HG03439 (cell line): ENCODE data around the gene XKR7.
A peak's percentile ranks its signal among the peaks of the same experiment; 100 is the strongest.
"Not testable (repeated sequence)": the region's sequence is repeated elsewhere in the genome, so short reads cannot be mapped to it uniquely, and the experiment has no call there.

Experiments
- ATAC-seq: cut with Tn5 transposase; IDR thresholded peaks from one replicate; pipeline ENCODE4 v1.9.1; 2021; ENCODE audit warnings: mild to moderate bottlenecking, moderate library complexity; ENCODE audit not compliant: unreplicated experiment

Gene XKR7, protein sequence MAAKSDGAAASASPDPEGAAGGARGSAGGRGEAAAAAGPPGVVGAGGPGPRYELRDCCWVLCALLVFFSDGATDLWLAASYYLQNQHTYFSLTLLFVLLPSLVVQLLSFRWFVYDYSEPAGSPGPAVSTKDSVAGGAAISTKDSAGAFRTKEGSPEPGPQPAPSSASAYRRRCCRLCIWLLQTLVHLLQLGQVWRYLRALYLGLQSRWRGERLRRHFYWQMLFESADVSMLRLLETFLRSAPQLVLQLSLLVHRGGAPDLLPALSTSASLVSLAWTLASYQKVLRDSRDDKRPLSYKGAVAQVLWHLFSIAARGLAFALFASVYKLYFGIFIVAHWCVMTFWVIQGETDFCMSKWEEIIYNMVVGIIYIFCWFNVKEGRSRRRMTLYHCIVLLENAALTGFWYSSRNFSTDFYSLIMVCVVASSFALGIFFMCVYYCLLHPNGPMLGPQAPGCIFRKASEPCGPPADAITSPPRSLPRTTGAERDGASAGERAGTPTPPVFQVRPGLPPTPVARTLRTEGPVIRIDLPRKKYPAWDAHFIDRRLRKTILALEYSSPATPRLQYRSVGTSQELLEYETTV

DNA sequence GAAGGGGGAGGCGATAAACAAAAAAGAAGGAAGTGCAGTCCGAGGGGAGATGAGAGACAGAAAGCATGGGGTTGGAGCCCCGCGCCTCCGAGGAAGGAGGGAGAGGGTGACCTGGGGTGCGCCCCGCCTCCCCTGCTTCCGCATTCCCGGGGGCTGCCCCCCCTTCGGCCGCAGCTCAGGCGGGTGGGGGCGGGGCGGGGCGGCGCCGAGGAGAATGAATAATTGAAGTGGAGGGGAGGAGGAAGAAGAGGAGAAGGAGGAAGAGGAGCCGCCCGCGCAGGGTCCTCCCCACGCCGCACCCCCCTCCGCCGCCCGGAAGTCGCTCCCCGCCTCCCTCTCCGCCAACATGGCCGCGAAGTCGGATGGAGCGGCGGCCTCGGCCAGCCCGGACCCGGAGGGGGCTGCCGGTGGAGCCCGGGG is at the start of gene XKR7:
TSS of gene XKR7 (plus strand) at position 322 of the 420 bp plus-strand sequence. CDS start at position 347, 25 bp downstream.
- ATAC-seq, result no peak

DNA sequence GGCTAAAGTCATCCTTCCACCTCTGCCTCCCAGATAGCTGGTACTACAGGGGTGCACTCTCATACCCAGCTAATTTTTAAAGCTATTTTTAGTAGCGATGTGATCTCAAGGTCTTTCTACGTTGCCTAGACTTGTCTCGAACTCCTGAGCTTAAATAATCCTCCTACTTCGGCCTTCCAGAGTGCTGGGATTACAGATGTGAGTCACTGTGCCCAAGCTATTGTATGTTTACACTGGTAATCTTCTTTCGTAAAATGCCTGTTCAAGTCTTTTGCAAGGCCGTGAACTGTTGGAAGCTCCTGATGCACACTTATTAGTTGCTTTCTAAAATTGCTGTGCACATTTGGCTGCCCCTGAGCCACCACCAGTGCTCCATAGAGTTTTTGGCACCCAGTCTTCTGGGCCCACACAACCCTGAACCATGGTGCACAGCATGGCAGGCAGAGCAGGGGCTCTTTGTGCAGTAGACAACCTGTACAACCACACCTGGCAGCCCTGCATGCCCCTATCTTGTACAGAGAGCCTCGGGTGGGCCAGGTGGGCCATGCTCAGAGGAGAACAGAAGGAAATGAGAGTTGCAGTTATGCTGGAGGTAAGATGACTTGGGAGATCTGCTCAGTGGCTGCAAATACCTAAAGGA is 49.4 kb upstream of the XKR7 start:
- no peak for ATAC-seq

DNA sequence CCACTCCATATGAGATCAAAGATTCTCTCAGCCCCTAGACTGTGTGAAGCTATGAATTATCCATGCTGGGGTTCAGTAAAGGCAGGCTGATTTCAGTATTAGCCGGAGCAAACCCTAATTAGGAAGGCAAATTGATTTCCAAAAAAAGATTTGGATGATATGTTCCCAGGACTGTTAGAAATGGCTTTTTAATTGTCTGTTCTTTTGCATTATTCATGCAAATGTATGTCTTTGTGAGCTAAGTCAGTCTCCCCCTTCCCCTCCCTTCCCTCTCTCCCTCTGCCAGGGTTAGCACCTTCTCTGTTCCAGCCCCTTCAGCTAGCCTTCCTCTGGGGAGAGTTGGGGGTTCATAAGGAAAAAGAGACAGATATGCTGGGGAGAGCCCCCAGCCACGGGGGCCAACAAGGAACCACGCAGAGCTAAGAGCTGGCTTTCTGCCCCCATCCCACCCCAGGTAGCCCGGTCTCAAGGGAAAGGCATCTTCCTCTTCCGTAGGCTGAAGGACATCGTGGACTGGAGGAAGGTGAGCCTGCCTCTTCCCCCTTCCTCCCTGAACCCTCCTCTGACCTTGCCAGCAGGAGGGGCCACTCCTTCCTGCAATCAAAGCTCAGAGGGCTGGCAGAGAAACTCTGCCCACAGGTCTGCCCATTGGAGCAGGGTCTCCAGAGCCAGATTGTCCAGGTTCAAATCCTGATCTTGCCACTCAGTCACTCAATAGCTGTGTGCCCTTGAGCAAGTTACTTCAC is 48.4 kb upstream of the XKR7 start:
- no peak for ATAC-seq

DNA sequence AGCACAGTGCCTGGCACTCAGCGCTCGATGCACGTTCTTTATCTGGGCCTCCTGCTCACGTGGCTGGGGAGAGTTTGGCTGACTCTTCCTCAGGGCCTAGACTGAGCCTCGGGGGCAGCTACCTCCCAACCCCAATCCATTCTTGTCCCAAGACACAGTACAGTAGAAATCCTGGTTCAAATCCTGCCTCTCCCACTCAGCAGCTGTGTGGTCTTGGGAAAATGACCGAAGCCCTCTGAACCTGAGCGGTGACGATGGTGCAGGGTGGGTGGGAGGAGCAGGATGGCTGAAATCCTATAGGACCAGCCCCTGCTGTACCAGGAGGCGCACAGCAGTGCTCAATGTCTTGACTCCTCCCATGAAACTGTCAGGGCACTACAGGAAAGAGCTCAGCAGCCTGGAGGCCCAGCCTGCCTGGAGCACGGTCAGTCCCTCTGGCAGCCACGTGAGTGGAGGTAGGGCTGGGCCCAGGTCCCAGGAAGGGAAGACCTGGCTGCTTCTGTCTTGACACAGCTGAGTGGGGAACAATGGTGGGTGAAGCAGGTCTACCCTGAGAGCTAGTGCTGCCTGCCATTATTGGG is 47.6 kb upstream of the XKR7 start:
- no peak for ATAC-seq

DNA sequence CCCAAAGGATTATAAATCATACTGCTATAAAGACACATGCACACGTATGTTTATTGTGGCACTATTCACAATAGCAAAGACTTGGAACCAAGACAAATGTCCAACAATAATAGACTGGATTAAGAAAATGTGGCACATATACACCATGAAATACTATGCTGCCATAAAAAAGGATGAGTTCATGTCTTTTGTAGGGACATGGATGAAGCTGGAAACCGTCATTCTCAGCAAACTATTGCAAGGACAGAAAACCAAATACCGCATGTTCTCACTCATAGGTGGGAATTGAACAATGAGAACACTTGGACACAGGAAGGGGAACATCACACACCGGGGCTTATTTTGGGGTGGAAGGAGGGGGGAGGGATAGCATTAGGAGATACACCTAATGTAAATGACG is 46.5 kb upstream of the XKR7 start:
- not testable (repeated sequence) for ATAC-seq

DNA sequence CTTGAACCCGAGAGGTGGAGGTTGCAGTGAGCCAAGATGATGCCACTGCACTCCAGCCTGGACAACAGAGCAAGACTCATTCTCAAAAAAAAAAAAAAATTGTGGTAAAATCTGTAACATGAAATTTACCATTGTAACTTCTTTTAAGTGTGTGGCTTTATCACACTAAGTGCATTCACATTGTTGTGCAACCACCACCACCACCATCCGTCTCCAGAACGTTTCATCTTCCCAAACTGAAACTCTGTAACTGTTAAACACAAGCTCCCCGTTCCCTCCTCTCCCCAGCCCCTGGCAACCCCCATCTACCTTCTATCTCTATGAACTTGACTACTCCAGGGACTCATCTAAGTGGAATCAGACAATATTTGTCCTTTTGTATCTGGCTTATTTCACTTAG is 45.8 kb upstream of the XKR7 start:
- ATAC-seq, result no peak

DNA sequence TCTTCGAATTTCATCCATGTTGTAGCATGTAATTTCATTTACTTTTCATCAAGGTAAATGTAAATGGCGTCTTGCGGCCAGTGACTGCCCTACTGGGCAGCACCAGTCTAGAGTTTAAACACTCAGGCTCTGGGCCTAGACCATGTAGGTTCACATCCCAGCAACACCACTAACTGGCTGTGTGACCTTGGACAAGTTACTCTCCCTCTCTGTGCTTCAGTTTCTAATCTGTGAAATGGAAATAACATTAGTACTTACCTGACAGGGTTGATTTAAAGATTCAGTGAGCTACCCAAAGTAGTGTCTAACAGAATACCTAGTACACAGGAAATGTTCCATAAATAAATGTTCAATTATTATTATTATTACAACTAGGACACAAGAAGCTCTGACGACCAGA is 45.4 kb upstream of the XKR7 start:
- ATAC-seq, result no peak

DNA sequence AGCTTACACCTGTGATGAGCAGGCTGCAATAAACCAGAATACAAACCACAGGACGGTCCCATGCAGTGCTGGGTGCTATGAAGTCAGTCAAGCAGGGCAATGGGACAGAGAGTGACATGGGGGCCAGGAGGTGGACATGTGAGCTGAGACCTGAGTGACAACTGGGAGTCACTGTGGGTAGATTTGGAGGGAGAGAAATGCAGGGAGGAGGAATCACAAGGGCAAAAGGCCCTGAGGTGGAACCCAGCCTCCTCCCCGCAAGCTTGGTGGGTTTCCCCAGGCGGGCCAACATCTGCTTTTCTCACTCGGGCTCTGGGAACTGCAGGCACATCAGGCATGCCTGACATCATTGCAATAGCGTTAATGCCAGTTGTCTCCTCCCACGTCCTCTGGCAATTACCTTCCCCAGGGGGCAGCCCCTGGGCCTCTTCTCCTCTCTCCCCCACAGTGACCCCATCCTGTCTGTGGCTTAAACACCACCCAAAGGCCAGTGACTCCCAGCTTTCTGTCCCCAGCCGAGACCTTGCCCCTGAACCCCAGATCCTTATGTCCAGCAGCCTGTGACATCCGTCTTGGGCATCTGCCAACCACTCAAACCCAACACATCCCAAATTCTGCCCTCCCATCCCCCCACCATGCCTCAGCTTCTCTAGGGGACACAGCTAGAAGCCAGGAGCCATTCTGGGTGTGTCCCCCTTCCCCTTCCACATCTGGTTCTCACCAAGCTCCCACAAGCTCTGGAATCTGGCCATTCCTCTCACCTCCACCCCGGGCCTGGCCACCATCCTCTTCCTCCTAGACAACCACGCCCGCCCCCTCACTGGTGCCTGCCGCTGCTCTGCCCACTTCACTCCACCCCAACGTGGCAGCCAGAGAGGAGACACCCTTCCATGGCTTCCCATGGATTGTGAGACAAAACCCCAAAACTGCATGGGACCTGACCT is 44.3 kb upstream of the XKR7 start:
- ATAC-seq, result peak; percentile 60

DNA sequence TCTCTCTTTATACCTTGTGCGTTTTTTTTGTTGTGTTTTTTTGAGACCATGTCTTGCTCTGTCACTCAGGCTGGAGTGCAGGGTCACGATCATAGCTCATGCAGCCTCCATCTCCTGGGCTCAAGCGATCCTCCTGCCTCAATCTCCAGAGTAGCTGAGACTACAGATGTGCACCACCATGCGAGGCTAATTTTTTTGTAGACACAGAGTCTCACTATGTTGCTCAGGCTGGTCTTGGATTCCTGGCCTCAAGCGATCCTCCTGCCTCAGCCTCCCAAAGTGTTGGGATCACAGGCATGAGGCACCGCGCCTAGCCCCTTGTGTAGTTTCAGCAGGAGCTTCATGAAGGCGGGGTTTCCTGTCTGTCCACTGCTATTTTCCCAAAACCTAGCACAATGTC is 43.4 kb upstream of the XKR7 start:
- ATAC-seq, result no peak

DNA sequence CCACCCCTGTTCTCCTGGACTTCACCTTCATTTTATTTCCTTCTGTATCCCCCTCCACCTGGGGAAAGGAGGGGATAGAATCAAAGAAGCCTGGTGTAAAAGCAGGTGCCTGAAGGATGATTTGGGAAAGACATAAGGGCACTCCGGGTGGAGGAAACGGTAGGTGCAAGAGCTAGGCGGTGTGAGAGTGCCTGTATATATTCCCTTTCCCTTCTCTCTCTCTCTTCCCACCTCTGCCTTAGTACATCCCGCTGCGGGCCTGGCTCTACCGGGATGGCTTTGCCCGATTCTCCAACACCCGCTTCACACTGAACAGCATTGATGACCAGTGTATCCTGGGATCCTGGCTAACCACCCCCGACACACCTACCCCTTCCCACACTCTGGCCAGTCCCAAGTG is 42.3 kb upstream of the XKR7 start:
- no peak for ATAC-seq

DNA sequence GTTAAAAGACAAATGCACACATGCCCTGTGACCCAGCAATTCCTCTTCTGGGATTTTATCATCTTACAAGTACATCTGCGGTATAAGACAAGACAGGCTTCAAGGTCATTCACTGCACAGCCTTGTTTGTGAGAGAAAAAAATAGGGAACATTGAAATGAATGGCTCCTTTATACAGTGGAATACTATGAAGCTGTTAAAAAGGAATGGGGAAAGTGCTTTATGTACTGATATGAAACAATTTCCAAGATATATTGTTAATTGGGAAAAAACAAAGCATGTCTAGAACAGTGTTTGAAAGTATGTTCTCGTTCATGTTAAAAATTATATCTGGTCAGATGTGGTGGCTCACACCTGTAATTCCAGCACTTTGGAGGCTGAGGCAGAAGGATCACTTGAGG is 41.5 kb upstream of the XKR7 start:
- ATAC-seq, result no peak

DNA sequence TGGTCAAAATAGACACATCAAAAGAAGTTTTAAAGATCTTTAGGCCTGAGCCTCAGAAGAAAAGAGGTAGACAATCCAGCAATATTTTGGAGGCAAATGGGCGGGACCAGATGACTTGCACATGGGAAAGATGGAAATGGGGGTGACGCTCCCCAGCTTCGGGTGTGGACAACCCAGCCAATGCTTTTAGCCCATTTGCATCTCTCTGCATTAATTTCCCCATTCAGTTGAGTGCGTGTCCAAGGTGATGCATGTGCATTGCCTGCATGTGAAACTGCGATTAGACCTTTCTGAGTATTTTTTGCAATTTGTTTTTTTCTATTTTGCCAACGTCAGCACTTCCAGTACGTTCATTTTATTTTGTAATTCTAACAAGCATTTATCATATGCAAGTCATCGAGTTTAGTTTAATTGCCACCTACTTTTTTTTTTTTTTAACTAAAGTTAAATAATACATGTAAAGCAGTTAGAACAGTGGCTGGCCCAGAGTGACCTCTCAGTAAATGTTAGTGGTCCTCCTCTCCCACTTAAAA is 40.3 kb upstream of the XKR7 start:
- no peak for ATAC-seq

DNA sequence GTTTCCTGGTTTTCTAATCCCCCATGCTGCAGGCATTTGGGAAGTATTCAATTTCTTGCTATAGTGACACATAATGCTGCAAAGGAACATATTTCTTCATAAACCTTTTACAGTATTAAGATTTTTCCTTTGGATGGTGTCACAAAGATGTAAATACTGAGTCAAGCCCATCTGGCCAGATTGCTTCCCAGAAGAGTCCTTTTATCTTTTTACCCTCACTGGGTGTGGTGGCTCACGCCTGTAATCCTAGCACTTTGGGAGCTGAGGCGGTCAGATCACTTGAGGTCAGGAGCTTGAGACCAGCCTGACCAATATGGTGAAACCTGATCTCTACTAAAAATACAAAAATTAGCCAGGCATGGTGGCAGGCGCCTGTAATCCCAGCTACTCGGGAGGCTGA is 38.3 kb upstream of the XKR7 start:
- ATAC-seq, result not testable (repeated sequence)

DNA sequence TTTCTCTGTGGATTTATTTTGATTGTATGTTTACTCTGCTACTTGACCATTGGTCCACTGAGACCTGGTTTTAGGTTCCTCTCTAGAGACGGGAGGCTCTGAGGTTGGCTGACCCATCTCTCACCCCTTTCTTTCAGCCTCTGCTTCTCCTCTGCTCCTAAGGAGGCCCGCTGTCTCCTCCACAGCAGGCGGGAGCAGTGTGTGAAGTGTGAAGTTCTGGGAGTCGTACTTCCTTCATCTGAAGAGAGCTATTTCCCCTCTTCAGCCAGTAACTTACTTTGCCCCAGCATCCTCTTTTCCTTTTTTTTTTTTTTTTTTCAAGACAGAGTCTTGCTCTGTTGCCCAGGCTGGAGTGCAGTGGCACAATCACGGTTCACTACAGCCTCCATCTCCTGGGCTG is 37.2 kb upstream of the XKR7 start:
- no peak for ATAC-seq

DNA sequence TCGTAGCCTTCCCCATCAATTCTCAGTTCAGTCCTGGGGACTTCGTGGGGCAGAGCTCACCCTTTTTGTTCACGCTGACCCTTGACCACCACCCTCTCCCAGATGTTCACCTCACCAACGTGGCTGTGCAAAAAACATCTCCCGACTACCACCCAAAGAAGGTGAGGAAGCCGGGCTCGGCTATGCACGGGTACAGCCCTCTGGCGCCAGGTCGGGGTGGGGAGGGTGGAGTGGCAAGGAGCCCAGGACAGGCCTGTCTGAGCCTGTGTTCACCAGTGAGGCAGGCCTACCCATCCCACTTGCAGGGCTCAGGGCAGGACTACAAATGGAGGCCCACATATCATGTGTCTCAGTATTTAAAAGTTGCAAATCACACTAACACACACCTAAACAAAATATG is 34.3 kb upstream of the XKR7 start:
- no peak for ATAC-seq

DNA sequence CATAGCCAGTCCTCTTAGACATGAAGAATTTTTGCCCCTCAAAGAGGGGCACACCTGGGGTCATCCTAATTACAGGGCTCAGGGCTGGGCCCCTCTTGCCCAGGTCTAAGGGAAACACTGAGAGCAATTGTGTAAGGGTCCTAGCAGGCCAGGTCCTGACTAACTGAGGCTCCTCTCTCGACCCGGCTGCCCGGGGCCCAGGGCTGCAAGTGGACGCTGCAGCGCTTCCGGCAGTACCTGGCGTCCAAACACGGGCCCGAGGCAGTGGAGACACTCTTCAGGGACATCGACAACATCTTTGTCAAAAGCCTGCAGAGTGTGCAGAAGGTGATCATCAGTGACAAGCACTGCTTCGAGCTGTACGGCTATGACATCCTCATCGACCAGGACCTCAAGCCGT is 33.5 kb upstream of the XKR7 start:
- no peak for ATAC-seq

DNA sequence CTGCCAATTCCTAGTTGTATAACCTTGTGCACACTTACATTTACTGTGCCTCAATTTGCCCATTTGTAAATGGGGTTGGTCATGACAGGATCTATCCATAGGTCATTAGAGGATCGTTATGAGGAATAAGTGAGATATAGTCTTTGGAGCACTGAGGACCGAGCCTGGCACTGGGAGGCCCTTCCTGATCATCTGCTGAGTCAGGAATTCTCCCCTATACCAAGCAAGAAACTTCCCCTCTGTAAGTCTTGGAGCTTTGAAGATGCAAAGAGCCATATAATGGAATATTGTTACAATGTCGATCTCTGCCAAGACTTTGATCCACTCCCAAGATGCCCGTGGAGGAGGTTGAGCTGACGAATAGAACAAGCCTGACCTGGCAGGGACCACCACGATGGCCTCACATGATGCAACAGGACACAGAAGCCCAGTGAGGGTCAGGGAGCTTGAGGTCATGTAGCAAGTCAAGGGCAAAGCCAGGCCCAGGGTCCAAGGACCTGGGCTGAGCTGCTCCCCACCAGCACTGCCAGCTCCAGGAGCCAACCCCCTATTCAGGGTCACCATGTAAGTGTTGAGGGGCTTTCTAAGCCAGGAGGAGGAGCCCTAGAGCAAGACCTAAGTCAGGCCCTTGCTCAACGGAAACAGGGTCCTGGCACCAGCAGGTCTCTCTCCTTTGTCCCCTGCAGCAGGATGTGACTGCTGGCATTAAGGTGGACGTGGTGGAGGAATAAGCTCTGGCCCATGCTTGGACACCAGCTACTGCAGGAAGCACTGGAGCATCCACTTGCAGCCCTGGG is 32.8 kb upstream of the XKR7 start:
- ATAC-seq, result no peak

DNA sequence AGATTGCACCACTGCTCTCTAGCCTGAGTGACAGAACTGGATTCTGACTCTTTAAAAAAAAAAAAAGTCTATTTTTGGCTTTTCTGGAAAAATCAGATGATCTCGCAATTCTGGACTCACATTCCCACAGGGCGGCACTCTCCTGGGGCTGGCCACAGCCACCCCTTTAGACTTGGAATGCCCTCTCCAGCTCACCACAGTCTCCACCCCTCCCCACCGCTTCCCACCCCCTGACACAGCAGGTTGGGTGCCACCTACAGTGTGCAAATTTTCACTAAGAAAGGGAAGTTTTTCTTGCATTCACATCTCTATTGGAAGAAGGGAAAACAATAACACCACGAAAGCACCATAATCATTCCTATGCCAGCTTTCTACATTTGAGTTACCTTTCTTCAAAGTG is 31.5 kb upstream of the XKR7 start:
- ATAC-seq, result no peak

DNA sequence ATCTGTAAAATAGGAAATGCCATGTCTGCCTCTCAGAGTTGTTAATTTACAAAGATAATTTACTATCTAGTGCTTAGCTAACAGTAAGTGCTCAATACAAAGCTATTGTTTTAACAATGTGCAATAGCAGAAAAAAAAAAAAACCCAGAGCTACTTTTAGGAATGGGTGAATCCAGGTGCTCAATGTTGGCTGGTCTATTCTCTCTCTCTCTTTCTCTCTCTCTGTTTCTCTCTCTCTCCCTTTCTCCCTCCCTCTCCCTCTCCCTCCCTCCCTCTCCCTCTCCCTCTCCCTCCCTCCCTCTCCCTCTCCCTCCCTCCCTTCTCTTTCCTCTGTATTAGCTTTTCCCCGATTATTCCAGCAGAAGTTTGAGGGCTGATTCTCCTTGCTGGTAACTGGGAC is 30.1 kb upstream of the XKR7 start:
- ATAC-seq, result no peak
